K562 (cell line): ENCODE results near the gene CETN1. TPM values are rescaled to one million over a fixed set of nuclear protein-coding genes. Genes with fewer than 3 reads are reported as not detected.

ENCODE experiments used
- ATAC-seq: fragments of 200-7000 bp; cut with Tn5 transposase; 3 replicates; pipeline ENCODE4 v1.9.1; 2020; ENCODE audit warnings: moderate library complexity
- BruUV-seq: library from RNA; stranded (reverse); fragments of 400-500 nt; replicated peaks from 2 replicates; lab custom pipeline; 2021; lab: Mats Ljungman, UMichigan
- CTCF ChIA-PET: fragments of 300-600 bp; formaldehyde crosslinking; extraction: SDS; loops from one replicate; lab custom pipeline; 2021; ENCODE audit warnings: low intra/inter-chr PET ratio; lab: Yijun Ruan, JAX
- POLR2A ChIA-PET: fragments of 300-600, 350-650 bp; sonication (Branson Sonifier 250); formaldehyde crosslinking; extraction: SDS; loops from one replicate; lab custom pipeline; 2021; ENCODE audit warnings: antibody characterized with exemption, inconsistent platforms; lab: Yijun Ruan, JAX
- DNase-seq, 4 experiments: peaks; one replicate each; pipeline versions ENCODE4 v3.0.0 to v3.0.0-alpha.2; 2011 to 2018; ENCODE audit warnings: low spot score in 3 of 4, mixed read lengths in 3 of 4; ENCODE audit errors: extremely low read depth in 1 of 4
- FAIRE-seq: peaks from 2 replicates; lab custom pipeline; 2011; peaks lifted over from hg19 to GRCh38; lab: Jason Lieb, UNC
- H2AFZ ChIP-seq: 2 replicates; pipeline ENCODE4 v1.6.0; 2011; ENCODE audit warnings: low read depth, low read length, control low read depth, inconsistent platforms
- H3K27ac ChIP-seq: fragments of 200-600 bp; 3 replicates; pipeline ENCODE4 v1.8.0; 2011; ENCODE audit warnings: low read depth, mild to moderate bottlenecking, control low read depth, inconsistent platforms, low read length, moderate library complexity, mixed read lengths; ENCODE audit errors: extremely low read depth
- H3K27me3 ChIP-seq, 2 experiments: fragments of 300-600 bp in 1 of 2; 2 replicates in 1 of 2; 3 replicates in 1 of 2; pipeline versions ENCODE4 v1.6.0 to v1.8.0; 2011; ENCODE audit warnings: inconsistent platforms in 2 of 2, low read length in 2 of 2, mild to moderate bottlenecking in 1 of 2, mixed read lengths in 1 of 2, moderate library complexity in 1 of 2; ENCODE audit not compliant: control insufficient read depth in 2 of 2, insufficient read depth in 2 of 2
- H3K36me3 ChIP-seq: fragments of 300-600 bp; 3 replicates; pipeline ENCODE4 v1.8.0; 2011; ENCODE audit warnings: mild to moderate bottlenecking, low read length, inconsistent platforms; ENCODE audit not compliant: control insufficient read depth, insufficient read depth
- H3K4me1 ChIP-seq, 2 experiments: fragments of 200-600 bp in 1 of 2; replicated peaks in 1 of 2; 2 replicates in 1 of 2; 3 replicates in 1 of 2; pipeline versions ENCODE4 v1.5.1 to v1.8.0; 2011; ENCODE audit warnings: inconsistent platforms in 2 of 2, low read length in 2 of 2, mild to moderate bottlenecking in 1 of 2, mixed read lengths in 1 of 2, moderate library complexity in 1 of 2; ENCODE audit not compliant: control insufficient read depth in 2 of 2, insufficient read depth in 2 of 2
- H3K4me2 ChIP-seq: 2 replicates; pipeline ENCODE4 v1.6.1; 2011; ENCODE audit warnings: low read length, control low read depth, inconsistent platforms, mixed read lengths; ENCODE audit not compliant: insufficient read depth
- H3K4me3 ChIP-seq: fragments of 200-600 bp; sonication (generic), shearing (Covaris generic); 2 replicates; pipeline ENCODE4 v1.5.1; 2016; ENCODE audit warnings: control low read depth, inconsistent platforms
- H3K79me2 ChIP-seq: fragments of 200-600 bp; 3 replicates; pipeline ENCODE4 v1.8.0; 2011; ENCODE audit warnings: low read length, inconsistent platforms; ENCODE audit not compliant: control insufficient read depth, insufficient read depth
- H3K9ac ChIP-seq, 2 experiments: 2 replicates each; pipeline versions ENCODE4 v1.6.0 to v1.6.1; 2011; ENCODE audit warnings: low read depth in 2 of 2, low read length in 2 of 2, control low read depth in 1 of 2, inconsistent platforms in 1 of 2, mild to moderate bottlenecking in 1 of 2, mixed read lengths in 1 of 2; ENCODE audit not compliant: insufficient read depth in 1 of 2
- H3K9me1 ChIP-seq: one replicate; pipeline ENCODE4 v1.6.0; 2011; ENCODE audit warnings: inconsistent platforms, mild to moderate bottlenecking, low read length, moderate library complexity; ENCODE audit not compliant: control insufficient read depth, insufficient read depth
- H3K9me3 ChIP-seq: replicated peaks from 2 replicates; pipeline ENCODE4 v1.5.1; 2011; ENCODE audit warnings: low read depth, low read length, inconsistent platforms; ENCODE audit not compliant: control insufficient read depth, insufficient read depth
- H4K20me1 ChIP-seq: replicated peaks from 2 replicates; pipeline ENCODE4 v1.6.1; 2011; ENCODE audit warnings: low read length, inconsistent platforms, mixed read lengths; ENCODE audit not compliant: control insufficient read depth, insufficient read depth
- ATF1 ChIP-seq, 2 experiments: fragments of 450-650 bp in 1 of 2; IDR thresholded peaks; 2 replicates each; pipeline ENCODE4 v1.6.1; 2016; ENCODE audit warnings: missing compliant biosample characterization in 1 of 2, missing genetic modification characterization in 1 of 2
- BCL6 ChIP-seq: fragments of 250-450 bp; sonication (Bioruptor Pico); IDR thresholded peaks from 2 replicates; pipeline ENCODE4 v1.4.0; 2020
- CXXC5 ChIP-seq: fragments of 250-450 bp; sonication (Bioruptor Pico); IDR thresholded peaks from 2 replicates; pipeline ENCODE4 v1.8.0; 2022; ENCODE audit warnings: inconsistent platforms, mild to moderate bottlenecking, moderate library complexity
- ETV1 ChIP-seq: fragments of 450-650 bp; conservative IDR thresholded peaks from 2 replicates; pipeline ENCODE4 v1.6.1; 2016; ENCODE audit warnings: missing genetic modification characterization, control low read depth, low read depth, missing compliant biosample characterization
- HSF4 ChIP-seq: fragments of 250-450 bp; sonication (Bioruptor Pico); IDR thresholded peaks from 2 replicates; pipeline ENCODE4 v2.1.2; 2022; ENCODE audit warnings: mild to moderate bottlenecking, moderate library complexity, borderline replicate concordance
- KDM5B ChIP-seq: fragments of 200-600 bp; sonication (generic); IDR thresholded peaks from 2 replicates; pipeline ENCODE4 v1.6.1; 2012; ENCODE audit warnings: low read depth, mild to moderate bottlenecking, moderate library complexity, low read length, control low read depth, inconsistent platforms; ENCODE audit not compliant: insufficient replicate concordance
- NEUROD1 ChIP-seq: fragments of 150-350 bp; IDR thresholded peaks from 2 replicates; pipeline ENCODE4 v1.6.1; 2014; ENCODE audit warnings: borderline replicate concordance, low read length, low read depth; ENCODE audit not compliant: partially characterized antibody
- NRF1 ChIP-seq, 2 experiments: fragments of 450-650 bp; IDR thresholded peaks in 1 of 2; conservative IDR thresholded peaks in 1 of 2; 2 replicates each; pipeline ENCODE4 v1.6.1; 2014; ENCODE audit warnings: mild to moderate bottlenecking in 2 of 2
- PHF8 ChIP-seq: fragments of 200-600 bp; sonication (generic); IDR thresholded peaks from 2 replicates; pipeline ENCODE4 v1.6.1; 2012; ENCODE audit warnings: mixed run types, mild to moderate bottlenecking, inconsistent platforms, low read length, moderate library complexity, borderline replicate concordance
- POLR2AphosphoS5 ChIP-seq: IDR thresholded peaks from 2 replicates; pipeline ENCODE4 v1.6.1; 2011; ENCODE audit warnings: mild to moderate bottlenecking, low read depth, low read length, moderate library complexity; ENCODE audit not compliant: control insufficient read depth, insufficient read depth
- SMARCA4 ChIP-seq: fragments of 450-650 bp; IDR thresholded peaks from 2 replicates; pipeline ENCODE4 v1.6.1; 2016
- TAL1 ChIP-seq: fragments of 450-650 bp; IDR thresholded peaks from 2 replicates; pipeline ENCODE4 v1.6.1; 2016; ENCODE audit warnings: mild to moderate bottlenecking
- TEAD2 ChIP-seq: fragments of 450-650 bp; IDR thresholded peaks from 2 replicates; pipeline ENCODE4 v1.6.1; 2016; ENCODE audit warnings: missing genetic modification characterization, control low read depth, missing compliant biosample characterization
- U2AF1 ChIP-seq: fragments of 200-400 bp; formaldehyde crosslinking; optimal IDR thresholded peaks from 2 replicates; pipeline ENCODE3; 2017; ENCODE audit warnings: mild to moderate bottlenecking, low read depth, low read length, moderate library complexity
- ZFP36 ChIP-seq: fragments of 150-350 bp; IDR thresholded peaks from 2 replicates; pipeline ENCODE4 v1.6.1; 2018; ENCODE audit warnings: low read length, low read depth; ENCODE audit not compliant: partially characterized antibody
- ZNF12 ChIP-seq: sonication (generic); formaldehyde crosslinking; IDR thresholded peaks from 2 replicates; pipeline ENCODE4 v1.4.0; 2020; ENCODE audit warnings: mild to moderate bottlenecking, missing genetic modification reagents
- WGBS: fragments of 100-300 bp; shearing (Covaris generic); methylation state at CpG from one replicate; pipeline ENCODE4 v1.1.6; 2016; ENCODE audit warnings: low coverage, mixed read lengths; ENCODE audit not compliant: insufficient coverage; ENCODE audit errors: missing lambda C conversion rate; 5-methylcytosine and 5-hydroxymethylcytosine counted together
- in situ Hi-C: fragments of 300-500 bp; cut with MboI; formaldehyde crosslinking; loops from 4 replicates; pipeline ENCODE4 v1.15.0; 2018; ENCODE audit warnings: inconsistent platforms, mixed read lengths
- intact Hi-C: fragments of 100-400 bp; cut with micrococcal nuclease; formaldehyde crosslinking; loops from 2 replicates; pipeline ENCODE4 v1.14.2; 2022
- polyA plus RNA-seq, 8 experiments: library from polyadenylated mRNA; depleted of rRNA in 4 of 8; stranded (reverse) in 5 of 8; unstranded in 3 of 8; fragments of >200 nt; fragmentation: Nextera tagmentation in 2 of 8; fragmentation: Illumina TruSeq in 1 of 8; extraction: Ambion mirVana in 2 of 8; extraction: Trizol in 1 of 8; gene quantifications; 2 replicates each; pipeline versions ENCODE4 v1.2.1 to v1.2.3, GENCODE V29; 2011 to 2014; ENCODE audit warnings: inconsistent platforms in 1 of 8, missing spikeins in 1 of 8
- total RNA-seq, 7 experiments: library from RNA; depleted of rRNA in 6 of 7; stranded (reverse); fragments of >200 nt in 6 of 7; fragmentation: Illumina TruSeq in 2 of 7; extraction: Trizol in 2 of 7; gene quantifications; 2 replicates each; pipeline versions ENCODE4 v1.2.1 to v1.2.3, GENCODE V29; 2011 to 2021; ENCODE audit warnings: low replicate concordance in 1 of 7
- TF ChIP-seq, protein P1 (sequence below): fragments of 450-650 bp; IDR thresholded peaks from 2 replicates; pipeline ENCODE4 v1.6.1; 2014; ENCODE audit warnings: low read depth, mild to moderate bottlenecking, moderate library complexity, borderline replicate concordance
- TF ChIP-seq, protein P2 (sequence below): sonication (generic); formaldehyde crosslinking; IDR thresholded peaks from 2 replicates; pipeline ENCODE4 v1.8.0; 2022; ENCODE audit warnings: missing genetic modification reagents, mild to moderate bottlenecking, moderate library complexity, borderline replicate concordance
- TF ChIP-seq, protein P3 (sequence below): sonication (generic); formaldehyde crosslinking; IDR thresholded peaks from 2 replicates; pipeline ENCODE4 v1.8.0; 2022; ENCODE audit warnings: mild to moderate bottlenecking, missing genetic modification reagents

Gene CETN1
- total and polyA plus RNA-seq, 9 of the 15 experiments (the other 6 are each of a cell fraction or from before 2014, with no cell fraction given): 0.07 to 0.34 (median 0.19) TPM; not detected in 3

DNA sequence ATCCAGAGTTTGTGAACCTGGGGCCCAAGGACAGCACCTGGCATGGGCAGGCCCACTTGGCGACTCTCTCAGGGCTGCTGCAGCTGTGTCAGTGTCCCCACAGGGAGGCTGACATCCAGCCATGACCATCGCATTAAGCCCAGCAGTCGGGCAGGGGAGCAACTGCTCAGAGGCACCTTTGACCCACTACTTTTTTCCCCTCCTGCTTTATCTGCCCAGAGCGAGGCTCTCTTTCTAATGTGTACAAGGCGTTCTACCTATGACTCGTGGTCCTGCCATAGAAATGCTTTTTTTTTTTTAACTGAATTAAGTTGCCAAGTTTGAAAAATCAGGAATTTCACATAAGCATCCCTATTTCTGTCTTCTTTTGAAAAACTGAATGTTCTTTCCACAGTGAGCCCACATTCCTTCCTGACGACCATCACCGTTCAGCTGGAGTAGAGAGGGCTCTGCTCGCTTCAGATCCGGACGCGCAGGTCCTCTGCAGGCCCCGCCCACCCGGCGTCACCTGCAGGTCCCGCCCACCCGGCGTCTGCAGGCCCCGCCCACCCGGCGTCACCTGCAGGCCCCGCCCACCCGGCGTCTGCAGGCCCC lies 16.2 kb downstream of the CETN1 start:
- 9% methylated on average over 17 of the region's 24 CpGs for WGBS
- in situ Hi-C loops: no loop called here
- Histone ChIP-seq H3K27ac (no peak overlapping the region), H3K9ac (peak overlapping the region; percentile 44 to 76), H4K20me1 (no peaks in the 10 kb centered on the region), H2AFZ (peak overlapping the region; percentile 95), H3K4me3 (peak overlapping the region; percentile 25), H3K27me3 (peaks cover 3 to 4% of the 10 kb centered on the region in 2 experiments; a peak in 3 of 5 replicates), H3K4me1 (peaks cover 7 to 11% of the 10 kb centered on the region in 2 experiments), H3K9me3 (no peaks in the 10 kb centered on the region), H3K36me3 (no peaks in the 10 kb centered on the region), H3K4me2 (peak overlapping the region; percentile 82), H3K79me2 (no peaks in the 10 kb centered on the region), H3K9me1 (no peaks in the 10 kb centered on the region)
- FAIRE-seq (peak; percentile 11), ATAC-seq (peak; percentile 92), DNase-seq (peak; percentile 85 to 90 (median 88))
- POLR2A ChIA-PET: interaction anchor here (0.7 kb wide), 1 partner anchor 61 kb away, joined by 3 read pairs; no protein-coding TSS in a partner anchor
- CTCF ChIA-PET: interaction anchor here (0.6 to 1.4 kb wide), 3 partner anchors 20 to 334 kb away, joined by 3 to 10 read pairs (median 4); no protein-coding TSS in a partner anchor
- intact Hi-C loops: no loop called here
- no TSS peak for BruUV-seq
- TF ChIP-seq, protein P1, sequence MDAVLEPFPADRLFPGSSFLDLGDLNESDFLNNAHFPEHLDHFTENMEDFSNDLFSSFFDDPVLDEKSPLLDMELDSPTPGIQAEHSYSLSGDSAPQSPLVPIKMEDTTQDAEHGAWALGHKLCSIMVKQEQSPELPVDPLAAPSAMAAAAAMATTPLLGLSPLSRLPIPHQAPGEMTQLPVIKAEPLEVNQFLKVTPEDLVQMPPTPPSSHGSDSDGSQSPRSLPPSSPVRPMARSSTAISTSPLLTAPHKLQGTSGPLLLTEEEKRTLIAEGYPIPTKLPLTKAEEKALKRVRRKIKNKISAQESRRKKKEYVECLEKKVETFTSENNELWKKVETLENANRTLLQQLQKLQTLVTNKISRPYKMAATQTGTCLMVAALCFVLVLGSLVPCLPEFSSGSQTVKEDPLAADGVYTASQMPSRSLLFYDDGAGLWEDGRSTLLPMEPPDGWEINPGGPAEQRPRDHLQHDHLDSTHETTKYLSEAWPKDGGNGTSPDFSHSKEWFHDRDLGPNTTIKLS: no peak
- TF ChIP-seq TEAD2 (tag) (no peak), NEUROD1 (no peak), CXXC5 (0 out of 2 replicates have a peak, but pooled peaks have one; percentile 50), ETV1 (tag) (0 out of 2 replicates have a peak, but pooled peaks have one; percentile 10), HSF4 (CRISPR knock-in tag) (no peak), POLR2AphosphoS5 (no peak), NRF1 (conservative IDR thresholded peaks at IDR 0.05 in 1 of 2, IDR thresholded peaks at IDR 0.05 in 1 of 2) (peak; percentile 61 to 71; a peak in 3 of 4 replicates), BCL6 (CRISPR knock-in tag) (no peak), ZFP36 (no peak), ATF1 (CRISPR knock-in tag; IDR thresholded peaks at IDR 0.05) (no peak), ATF1 (tag; IDR thresholded peaks at IDR 0.05) (no peak), ZNF12 (CRISPR knock-in tag) (no peak), KDM5B (peak; percentile 45), SMARCA4 (no peak), TAL1 (no peak), PHF8 (peak; percentile 52; the same call in 1 of the 2 replicates), U2AF1 (no peak)
- TF ChIP-seq, protein P2, sequence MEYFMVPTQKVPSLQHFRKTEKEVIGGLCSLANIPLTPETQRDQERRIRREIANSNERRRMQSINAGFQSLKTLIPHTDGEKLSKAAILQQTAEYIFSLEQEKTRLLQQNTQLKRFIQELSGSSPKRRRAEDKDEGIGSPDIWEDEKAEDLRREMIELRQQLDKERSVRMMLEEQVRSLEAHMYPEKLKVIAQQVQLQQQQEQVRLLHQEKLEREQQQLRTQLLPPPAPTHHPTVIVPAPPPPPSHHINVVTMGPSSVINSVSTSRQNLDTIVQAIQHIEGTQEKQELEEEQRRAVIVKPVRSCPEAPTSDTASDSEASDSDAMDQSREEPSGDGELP (CRISPR knock-in tag): peak; percentile 20
- TF ChIP-seq, protein P3, sequence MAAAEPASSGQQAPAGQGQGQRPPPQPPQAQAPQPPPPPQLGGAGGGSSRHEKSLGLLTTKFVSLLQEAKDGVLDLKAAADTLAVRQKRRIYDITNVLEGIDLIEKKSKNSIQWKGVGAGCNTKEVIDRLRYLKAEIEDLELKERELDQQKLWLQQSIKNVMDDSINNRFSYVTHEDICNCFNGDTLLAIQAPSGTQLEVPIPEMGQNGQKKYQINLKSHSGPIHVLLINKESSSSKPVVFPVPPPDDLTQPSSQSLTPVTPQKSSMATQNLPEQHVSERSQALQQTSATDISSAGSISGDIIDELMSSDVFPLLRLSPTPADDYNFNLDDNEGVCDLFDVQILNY (CRISPR knock-in tag): 0 out of 2 replicates have a peak, but pooled peaks have one; percentile 23
